ENCODE measurements around the gene PTPRT. TPM values are rescaled to one million over a fixed set of nuclear protein-coding genes. Genes with fewer than 3 reads are reported as not detected.

The PTPRT gene
- total RNA-seq, 4 donors from 2014 or later: 0.57 to 2.0 (median 0.83) TPM

DNA sequence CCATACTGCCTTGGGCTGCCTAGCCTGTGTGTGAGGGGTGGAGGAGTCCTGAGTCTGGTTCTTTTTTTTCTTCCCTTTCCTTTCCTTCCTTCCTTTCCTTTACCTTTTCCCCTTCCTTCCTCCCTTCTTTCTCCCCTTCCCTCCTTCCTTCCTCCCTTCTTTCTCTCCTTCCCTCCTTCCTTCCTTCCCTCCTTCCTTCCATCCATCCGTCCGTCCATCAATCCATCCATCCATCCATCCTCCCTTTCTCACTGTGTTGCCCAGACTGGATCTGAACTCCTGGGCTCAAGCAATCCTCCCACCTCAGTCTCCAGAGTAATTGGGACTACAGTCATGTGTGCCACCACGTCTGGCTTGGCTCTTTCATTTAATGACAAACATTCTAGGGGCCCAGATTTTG, 820.8 kb downstream of the PTPRT start:
- TF ChIP-seq, protein P1, sequence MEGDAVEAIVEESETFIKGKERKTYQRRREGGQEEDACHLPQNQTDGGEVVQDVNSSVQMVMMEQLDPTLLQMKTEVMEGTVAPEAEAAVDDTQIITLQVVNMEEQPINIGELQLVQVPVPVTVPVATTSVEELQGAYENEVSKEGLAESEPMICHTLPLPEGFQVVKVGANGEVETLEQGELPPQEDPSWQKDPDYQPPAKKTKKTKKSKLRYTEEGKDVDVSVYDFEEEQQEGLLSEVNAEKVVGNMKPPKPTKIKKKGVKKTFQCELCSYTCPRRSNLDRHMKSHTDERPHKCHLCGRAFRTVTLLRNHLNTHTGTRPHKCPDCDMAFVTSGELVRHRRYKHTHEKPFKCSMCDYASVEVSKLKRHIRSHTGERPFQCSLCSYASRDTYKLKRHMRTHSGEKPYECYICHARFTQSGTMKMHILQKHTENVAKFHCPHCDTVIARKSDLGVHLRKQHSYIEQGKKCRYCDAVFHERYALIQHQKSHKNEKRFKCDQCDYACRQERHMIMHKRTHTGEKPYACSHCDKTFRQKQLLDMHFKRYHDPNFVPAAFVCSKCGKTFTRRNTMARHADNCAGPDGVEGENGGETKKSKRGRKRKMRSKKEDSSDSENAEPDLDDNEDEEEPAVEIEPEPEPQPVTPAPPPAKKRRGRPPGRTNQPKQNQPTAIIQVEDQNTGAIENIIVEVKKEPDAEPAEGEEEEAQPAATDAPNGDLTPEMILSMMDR (IDR thresholded peaks at IDR 0.05; ENCODE audit: low read depth): no peak

- TF ChIP-seq, protein P1 (IDR thresholded peaks at IDR 0.05; ENCODE audit: low read depth): no peak
Measured at GRCh38 chr20:42366626-42367025, 823.1 kb downstream of the PTPRT start.

DNA sequence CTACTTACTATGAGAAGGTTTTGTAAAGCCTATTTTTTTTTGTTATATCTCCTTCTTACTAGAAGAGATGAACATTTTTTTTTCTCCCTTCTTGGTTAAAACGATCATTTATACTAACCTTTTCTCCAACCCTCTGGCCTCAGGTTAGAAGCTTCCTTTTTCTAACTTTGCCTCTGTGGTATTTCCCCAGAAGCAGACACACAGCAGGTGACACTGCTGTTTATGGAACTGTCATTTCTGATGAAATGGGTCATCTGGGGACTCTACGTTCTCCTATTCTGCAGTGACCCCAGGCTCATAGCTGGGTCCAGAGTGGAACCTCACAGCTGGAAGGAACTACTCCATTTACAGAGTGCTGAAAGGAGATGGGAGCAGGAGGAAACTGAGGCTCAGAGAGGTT, 825.3 kb downstream of the PTPRT start:
- TF ChIP-seq, protein P1 (IDR thresholded peaks at IDR 0.05; ENCODE audit: low read depth): no peak

DNA sequence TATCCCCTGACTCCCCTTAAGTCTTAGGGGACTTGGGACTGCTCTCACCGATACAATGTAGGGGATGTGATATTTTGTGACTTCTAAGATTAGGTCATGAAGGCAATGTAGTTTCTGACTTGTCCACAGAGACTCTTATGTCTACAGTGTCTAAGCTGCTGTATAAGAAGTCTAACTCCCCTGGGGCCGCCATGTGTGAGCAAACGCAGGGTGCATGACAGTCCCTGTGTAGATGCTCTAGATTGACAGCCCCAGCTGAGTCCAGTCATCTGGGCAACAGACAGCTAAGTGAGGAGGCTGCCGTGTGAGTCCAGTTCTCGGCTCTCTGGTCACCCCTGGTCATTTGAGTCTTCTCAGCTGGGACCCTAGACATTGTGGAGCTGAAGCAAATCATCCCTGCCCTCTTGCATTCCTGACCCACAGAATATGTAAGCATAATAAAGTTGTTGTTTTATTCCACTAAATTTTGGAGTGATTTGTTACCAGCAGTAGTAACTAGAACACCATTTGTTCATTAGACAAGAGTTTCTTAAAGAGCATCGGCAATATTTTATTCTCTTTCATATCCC, 828.2 kb downstream of the PTPRT start:
- TF ChIP-seq, protein P1 (IDR thresholded peaks at IDR 0.05; ENCODE audit: low read depth): no peak

- TF ChIP-seq, protein P1 (IDR thresholded peaks at IDR 0.05; ENCODE audit: low read depth): no peak
Measured at GRCh38 chr20:42360621-42361020, 829.1 kb downstream of the PTPRT start.

GRCh38 chr20:42359617-42360016, 830.1 kb downstream of the PTPRT start:
- TF ChIP-seq, protein P1 (IDR thresholded peaks at IDR 0.05; ENCODE audit: low read depth): no peak

DNA sequence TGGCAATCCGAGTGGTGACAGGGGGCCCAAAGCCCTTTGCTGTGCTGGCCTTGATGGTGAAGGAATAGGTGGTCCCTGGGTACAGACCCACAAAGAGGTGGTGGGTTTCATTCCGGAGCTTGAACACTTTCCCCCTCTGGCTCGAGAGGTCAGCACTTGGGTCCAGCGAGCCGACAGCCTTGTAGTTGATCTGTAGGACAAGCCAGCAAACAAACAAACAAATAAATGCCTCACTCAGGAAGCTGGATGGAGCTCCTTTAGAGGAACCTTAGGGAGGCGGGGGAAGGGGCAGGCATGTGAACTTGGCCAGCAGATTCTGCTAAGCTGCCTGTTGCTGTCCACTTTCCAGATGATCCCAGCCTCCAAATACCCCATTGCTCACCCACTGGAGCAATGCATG, 837.6 kb downstream of the PTPRT start:
- TF ChIP-seq, protein P1 (IDR thresholded peaks at IDR 0.05; ENCODE audit: low read depth): no peak
